Lower leg skin (tissue), 3 donors: ENCODE measurements around the gene PARD6G.

Experiments used
- CTCF ChIP-seq, 3 donors: fragments of 450-650 bp; IDR thresholded peaks; one replicate each; pipeline ENCODE4 v1.5.1; 2016; ENCODE audit warnings: antibody characterized with exemption in 3 of 3, mild to moderate bottlenecking in 3 of 3, moderate library complexity in 2 of 3
- POLR2A ChIP-seq, 2 donors: fragments of 450-650 bp; IDR thresholded peaks; one replicate each; pipeline ENCODE4 v1.6.1; 2016 to 2017; ENCODE audit warnings: antibody characterized with exemption in 2 of 2, mild to moderate bottlenecking in 1 of 2, moderate library complexity in 1 of 2

DNA sequence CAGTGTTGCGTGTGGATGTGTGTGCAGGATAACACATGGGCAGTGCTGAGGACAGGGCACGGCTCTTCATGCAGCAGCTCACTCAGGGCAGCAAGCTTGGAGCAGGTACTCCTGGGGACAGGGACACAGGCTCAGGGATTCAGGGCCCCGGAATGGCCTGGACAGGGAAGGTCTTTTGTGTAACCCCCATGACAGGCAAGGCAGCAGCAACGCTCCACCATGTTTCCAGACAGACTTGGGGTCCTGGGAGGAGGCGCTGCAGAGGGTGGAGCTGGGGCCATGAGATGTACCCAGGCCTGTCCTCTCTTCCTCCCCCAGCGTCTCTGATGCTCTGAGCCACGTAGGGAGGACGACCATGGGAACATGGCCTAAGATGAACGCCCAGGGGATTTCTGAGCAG is 80.0 kb downstream of the PARD6G start:
- TF ChIP-seq CTCF (IDR thresholded peaks at IDR 0.05): no peak
- no peak for TF ChIP-seq POLR2A (IDR thresholded peaks at IDR 0.05)
